GM19468 (cell line): ENCODE results near the gene AMN.

Source experiments
- ATAC-seq: cut with Tn5 transposase; IDR thresholded peaks from one replicate; pipeline ENCODE4 v1.9.1; 2021; ENCODE audit warnings: mild to moderate bottlenecking, moderate library complexity, moderate number of reproducible peaks; ENCODE audit not compliant: unreplicated experiment; ENCODE audit errors: extremely low read depth

The AMN gene

DNA sequence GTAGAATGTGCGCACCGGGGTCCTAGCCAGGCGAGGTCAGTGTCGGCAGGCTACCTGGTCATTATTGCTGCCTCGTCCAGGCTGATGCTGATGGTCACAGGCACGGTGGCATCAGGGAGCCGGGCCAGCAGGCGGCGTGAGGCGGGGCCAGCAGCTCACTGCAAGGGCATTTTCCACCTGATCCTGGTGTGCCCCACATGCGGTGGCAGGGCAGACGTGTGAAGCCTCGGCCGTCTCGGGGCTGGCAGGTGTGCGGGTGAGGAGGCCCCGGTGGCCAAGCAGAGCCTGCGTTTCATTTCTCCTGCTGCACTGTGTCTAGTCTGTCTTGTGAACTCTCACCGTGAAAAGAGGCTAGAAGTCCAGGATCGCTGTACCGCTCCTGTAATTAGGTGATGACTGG is 12.0 kb upstream of the AMN start:
- no peak for ATAC-seq

DNA sequence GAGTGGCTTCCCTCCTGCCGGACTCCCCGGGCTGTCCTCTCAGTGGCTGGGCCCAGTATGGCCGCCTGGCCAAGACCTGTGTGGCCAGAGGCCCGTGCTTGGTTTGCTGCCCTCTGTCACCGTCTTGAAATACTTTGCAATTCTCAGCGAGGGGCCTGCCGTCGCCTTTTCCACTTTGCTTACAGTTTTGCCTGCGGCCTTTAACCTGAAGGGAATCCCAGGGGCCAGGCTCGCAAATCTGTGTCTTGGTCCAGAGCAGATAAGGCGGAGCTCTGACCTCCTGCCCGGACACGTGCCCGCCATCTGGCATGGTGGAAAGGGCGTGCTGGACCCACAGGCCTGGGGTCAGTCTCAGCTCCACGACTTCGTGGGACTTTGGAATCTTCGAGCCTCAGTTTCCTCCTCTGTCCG is 10.9 kb upstream of the AMN start:
- no peak for ATAC-seq

DNA sequence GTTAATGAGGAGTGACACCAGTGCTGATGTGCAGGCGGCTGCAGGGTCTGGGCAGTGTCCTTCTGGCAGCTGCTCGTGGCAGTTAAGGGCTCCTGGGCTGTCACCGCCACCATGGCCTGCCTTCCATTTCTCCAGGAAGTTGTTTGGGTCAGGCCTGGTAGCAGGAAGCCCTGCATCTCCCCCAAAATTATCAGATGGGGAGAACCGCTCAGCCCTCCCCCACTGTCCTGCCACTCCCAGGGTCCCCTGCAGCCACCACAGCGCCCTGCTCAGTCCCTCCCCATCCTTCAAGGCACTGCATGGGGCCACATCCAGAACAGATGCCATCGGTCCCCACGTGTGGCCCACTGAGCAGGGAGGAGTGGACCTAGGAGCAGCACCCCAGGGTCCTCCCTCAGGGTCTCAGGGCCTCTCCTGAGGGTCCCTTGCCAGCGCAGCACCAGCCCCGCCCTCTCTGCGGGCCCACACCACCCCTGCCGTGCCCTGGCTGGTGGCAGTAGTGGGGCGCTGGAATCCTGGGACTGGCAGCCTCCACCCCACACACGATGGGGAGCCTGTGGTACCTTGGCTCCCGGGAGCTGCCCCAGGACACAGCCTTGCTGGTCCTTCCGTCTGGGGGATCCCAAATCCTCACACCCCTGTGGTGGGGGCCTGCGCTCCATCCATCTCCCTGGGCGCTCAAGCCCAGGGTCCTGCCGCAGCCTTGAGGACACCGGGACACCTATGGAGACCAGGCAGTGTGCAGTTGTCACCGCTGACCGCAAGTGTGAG is 10.3 kb upstream of the AMN start:
- ATAC-seq = no peak

DNA sequence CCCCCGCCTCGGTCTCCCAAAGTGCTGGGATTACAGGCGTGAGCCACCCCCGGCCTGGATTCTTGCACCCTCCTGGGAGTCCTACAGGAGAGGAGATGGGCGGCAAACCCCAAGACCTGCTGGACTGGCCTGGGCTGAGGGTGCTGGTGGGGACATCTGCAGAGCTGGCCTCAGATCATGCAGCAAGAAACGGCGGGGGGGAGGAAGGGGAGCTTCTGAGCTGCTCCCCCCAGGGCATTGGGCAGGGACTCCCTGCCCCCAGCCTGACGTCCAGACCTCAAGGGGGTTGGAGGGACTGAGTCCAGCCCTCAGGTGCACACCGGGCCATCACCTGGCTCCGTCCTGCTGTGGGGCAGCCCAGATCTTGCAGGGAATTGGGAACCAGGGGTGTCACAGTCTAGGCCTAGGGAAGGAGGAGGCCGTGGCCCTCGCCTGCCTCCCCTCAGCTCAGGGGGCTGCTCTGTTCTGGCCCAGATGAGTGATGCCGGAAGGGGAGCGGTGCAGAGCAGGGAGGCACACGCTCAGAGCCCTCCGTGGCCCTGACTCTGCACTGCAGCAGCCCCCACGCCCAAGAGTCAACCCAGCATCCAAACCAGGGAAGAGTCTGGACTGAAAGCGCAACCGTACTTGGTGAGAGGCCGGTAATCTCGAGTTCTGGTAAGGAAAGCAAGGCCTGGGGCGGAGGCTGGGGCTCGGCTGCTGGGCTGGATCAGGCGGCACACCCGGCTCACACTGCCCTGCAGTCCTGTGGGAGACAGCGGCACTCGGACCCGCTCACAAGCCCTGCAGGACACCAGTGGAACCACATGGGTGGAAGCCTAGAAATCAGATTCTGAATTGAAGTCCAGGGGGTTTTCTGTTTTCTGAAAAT is 8.9 kb upstream of the AMN start:
- no peak for ATAC-seq

DNA sequence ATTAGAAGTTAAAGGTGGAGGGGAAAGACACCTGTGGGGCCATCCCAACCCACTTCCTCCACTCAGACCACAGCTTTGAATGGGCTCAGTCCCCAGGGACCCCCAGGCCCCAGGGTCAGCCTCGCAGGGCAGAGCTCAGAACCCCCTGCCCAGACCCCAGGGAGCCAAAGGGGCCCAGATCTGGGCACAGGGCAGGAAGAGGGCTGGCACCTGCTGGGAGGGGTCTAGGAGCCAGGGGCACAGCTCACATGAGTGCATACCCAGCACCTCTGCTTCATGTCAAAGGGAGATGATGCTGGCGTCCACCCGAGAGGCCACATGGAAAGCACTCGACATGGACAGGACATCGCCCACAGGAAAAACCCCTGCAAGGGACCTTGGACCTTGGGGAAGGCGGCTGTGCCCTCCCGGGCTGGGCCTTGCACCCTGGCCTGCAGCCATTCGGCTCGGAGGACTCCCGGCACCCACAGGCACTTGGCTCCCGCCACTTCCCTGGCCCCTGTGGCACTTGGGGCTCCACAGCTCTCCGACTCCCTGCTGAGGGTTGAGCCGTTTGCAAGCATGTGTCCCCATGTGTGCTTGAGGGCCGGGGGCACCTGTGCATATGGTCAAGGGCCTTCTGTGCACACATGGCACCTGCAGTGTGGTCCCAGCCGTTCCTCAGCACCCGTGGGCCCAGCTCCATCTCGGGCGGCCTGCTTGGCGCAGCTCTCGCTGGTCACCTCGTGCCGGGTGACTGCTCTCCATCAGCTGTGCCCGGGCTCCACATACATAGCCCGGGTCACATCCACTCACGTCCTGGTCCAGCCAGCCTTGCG is 7.8 kb upstream of the AMN start:
- no peak for ATAC-seq

DNA sequence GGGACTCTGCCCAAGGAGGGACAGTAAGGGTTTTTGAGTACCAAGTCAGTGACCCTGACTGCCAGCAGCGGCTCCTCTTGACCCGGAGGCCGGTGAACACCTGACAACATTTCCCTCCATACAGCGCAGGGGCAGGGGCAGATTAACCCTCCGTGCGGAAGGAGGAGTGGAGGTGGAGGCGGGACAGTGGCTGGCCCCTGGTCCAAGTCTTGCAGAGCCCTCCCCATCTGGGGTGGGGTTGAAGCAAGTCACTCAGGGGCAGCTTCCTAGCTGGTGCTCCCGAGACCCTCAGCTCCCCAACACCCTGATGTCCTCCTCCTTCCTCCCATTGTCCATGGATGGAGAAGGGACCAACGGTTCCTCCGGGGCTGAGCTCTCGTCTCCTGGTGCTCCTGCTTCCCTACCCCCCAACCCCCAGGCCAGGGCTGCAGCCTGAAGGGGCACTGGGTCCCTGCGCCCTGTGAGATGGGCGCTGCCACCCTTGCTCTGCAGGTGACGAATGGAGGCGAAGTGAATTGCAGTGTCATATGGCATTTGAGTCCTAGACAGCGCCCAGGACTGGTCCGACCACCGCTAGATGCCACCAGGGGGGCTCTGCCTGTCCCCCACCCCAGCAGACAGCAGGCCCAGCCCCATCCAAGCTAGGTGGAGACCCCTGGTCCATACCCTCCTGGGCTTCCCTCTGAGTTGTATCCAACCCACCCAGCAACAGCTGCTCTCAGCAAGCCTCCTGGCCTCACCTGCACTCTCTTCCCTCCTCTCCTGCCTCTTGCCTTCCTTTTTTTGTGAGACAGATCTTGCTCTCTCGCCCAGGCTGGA is 7.0 kb upstream of the AMN start:
- no peak for ATAC-seq

DNA sequence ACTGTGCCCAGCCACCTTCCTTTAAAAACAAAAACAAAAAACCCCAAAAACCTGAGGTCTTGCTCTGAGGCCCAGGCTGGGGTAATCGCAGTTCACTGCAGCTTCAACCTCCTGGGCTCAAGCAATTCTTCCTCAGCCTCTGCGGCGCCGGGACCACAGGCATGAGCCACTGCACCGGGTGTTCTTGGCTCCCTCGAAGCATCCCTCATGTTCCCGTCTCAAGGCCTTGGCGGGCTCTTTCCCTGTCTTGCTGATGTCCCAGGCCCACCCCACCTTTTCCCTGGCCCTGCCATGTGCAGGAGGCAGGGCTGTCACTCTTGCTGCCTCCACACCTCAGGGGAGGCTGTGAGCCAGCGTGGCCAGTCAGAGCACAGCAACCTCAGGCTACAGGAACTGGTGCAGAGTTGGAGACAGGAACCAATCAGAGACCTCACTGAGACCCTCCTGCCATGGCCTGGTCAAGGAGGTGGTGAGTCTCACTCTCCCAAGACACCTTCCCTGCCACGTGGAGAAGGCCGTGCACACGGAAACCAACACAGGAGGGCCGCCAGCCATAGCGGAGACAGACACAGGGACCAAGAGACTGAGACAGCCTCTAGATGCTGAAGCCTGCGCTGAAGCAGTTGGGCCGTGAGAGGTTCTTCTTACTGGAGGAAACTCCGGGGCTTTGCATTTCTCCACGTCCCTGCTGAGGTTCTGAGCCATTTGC is 6.0 kb upstream of the AMN start:
- no peak for ATAC-seq

DNA sequence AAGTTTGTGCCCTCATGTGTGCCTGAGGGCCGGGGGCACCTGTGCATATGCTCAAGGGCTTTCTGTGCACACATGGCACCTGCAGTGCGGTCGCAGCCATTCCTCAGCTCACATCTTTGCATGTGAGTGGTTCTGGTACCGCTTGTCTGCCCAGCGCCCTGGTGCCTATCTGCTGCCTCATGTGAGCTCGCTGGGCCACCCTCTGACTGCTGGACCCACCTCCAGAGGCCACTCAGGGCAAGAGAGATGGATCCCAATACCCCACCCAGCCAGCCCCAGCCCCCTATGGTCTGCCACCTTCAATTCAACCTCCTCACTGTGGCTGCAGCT is 5.4 kb upstream of the AMN start:
- ATAC-seq = no peak

DNA sequence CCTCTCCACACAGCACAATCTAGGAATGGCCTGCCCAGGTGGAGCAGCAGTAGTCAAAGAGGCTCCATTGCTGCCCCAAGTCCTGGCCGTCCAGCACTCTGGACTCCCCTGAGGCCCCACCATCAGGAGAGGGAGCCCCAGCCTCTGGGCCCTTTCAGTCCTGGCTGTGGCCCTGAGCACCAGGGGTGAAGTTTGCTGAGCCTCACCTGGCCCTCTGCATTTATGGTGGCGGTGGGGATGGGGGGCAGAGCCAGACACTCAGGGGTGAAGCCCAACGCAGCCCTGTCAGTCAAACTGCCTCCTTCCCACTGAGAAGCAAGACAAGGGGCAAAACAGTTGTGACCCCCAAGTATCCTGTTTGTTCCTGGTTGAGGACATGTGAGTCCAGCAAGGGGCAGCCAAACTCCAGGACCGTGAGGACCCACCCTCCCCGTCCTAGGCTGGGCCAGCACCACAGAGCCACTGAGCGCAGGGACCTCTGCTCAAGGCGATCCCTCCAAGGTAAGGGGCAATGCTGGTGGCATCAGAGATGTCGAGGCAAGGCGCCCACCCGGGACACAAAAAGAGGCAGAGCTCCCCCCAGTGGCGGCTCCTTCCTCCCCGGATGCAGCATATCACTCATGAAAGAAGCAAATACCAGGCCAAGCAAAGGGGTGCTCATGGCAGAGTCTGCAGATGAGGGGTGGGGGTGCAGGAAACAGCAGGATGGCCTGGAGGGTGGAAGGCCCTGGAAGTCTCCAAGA is 4.8 kb upstream of the AMN start:
- ATAC-seq = no peak

DNA sequence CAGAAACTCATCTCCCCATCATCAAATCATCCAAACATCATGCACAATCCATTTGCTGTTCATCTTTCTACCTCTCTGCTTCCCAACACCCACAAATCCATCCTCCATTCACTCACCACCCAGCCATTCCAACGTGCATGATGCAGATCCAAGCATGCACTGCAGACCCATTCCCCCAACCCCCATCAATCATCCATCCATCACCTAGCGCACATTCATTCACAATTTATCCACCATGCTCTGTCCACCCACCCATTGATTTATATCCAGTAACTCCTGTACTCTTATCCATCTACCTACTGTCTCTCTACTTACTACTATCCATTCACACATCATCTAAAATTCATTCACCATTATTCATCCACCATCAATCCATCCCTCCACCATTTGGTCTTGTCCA is 4.0 kb upstream of the AMN start:
- ATAC-seq = no peak

DNA sequence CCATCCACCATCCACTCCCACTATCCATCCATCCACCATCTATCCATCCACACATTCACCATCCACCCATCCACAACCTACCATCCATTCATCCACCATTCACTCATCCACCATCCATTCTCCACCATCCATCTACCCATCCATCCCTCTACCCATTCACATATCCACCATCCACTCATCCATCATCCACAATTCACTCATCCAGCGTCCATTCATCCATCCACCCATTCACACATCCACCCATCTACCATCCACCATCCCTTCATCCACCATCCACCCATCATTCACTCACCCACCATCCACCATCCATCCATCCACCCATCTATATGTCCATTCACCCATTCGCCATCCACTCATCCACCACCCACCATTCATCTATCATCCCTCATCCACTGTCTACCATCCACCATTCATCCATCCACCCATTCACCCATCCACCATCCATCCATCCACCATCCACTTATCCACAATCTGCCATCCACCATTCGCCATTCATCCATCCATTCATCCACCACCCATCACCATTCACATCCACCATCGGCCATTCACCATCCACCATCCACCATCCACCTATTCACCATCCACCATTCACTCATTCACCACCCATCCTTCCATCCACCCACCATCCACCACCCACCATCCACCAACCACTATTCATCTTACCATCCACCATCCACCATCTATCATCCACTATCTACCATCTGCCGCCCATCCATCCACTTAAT is 2.0 kb upstream of the AMN start:
- no peak for ATAC-seq

DNA sequence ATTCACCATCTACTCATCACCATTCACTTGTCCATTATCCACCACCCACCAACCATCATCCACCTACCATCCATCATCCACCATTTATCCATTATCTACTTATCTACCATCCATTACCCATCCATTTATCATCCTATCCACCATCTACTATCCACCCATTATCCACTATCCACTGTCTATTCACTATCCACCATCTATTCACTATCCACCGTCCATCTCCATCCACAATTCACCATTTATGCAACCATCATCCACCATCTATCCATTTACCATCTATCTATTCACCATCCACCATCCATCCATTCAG is 1.5 kb upstream of the AMN start:
- ATAC-seq = no peak

DNA sequence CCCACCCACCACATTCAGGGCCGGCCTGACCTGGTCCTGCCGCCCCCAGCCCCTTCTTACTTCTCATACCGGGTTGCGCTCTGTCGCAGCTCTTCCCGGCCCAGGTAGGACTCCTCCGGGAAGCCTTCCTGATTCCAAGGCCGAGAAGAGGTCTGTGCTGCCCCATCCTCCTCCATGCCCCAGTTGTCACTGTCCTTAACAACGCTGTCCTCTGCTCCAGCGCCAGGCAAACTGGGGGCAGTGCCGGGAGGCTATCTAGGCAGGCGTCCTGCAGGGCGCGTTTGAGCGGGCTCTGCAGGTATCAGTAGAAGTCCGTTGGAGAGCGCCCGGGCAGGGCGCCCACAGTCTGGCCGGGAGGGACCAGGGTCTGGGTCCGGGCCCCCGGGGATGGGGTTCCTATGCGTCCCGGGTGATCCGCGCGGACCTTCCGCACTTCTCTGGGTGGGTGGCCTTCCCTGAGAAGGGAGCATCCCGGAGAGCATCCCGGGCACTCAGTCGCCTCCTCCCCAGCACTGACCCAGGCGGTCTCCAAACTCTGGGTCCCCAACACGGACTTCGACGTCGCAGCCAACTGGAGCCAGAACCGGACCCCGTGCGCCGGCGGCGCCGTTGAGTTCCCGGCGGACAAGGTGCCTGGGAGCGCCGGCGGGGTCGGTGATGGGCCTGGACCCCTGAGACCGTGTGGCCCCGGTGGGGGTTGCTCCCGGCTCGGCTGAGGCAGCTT is 900 bp downstream of the AMN start:
- no peak for ATAC-seq

DNA sequence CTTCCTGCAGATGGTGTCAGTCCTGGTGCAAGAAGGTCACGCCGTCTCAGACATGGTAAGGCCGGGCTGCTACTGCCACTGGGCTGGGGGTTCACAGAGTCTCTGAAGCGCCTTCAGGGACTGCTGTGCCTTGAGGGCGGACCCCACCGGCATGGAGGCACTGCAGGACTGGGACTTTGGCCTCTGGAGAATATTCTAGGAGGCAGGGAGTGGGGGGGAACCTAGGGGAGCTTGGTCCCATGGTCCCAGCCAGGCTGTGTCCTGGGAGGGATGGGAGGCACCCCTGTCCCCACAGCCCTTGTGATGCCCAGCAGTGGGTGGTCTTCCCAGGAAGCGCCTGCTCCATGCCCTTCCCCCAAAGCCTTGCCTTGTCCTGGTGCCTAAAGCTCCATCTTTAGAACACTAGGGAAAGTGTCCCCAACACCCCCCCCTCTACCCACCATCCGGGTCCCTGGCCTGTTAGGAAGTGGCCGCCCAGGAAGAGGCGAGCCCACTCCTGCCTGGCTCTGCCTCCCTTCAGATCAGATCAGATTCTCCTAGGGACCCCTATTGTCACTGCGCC is 1.5 kb downstream of the AMN start:
- no peak for ATAC-seq

DNA sequence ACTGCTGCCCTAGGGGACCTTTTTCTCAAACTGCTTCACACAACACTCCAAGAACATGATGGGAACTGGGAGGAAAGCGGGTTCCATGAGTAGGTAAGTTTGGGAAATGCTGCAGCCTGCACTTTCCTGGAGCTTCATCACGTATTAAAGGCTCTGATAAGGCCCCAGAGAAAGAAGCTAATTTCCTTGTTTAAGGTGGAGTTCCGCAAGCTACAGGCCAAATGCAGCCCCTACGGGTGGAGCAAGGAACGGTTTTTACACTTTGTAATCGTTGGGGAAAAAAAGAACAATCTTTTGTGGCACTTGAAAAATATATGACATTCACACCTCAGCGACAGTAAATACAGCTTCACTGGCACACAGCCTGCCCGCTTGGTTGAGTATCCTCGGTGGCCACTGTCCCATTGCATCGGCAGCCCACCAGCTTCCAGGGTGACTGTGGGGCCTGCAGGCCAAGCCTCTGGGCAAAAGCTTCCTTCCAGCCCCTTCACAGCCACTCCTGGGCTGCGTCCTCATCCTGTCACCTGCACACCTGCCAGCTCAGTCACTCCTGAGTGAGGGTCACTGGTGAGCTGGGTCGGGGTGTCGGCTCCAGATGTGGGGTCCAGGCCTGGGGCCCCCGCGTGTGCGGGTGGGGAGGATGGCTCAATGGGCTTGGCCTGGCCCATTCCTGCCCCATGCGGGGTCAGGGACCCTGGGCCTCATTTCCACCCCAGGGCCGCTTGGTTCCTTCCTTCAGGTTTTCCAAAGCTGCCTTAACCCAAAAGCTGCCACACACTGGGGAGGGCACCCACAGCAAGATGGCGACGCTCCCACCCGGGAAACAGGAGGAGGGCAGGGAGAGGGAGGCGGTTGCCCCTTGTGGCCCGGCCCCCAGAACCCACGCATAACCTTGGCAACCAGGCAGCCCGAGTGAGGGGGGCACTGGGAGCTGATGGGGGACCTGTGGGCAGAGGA is 2.4 kb downstream of the AMN start:
- no peak for ATAC-seq

DNA sequence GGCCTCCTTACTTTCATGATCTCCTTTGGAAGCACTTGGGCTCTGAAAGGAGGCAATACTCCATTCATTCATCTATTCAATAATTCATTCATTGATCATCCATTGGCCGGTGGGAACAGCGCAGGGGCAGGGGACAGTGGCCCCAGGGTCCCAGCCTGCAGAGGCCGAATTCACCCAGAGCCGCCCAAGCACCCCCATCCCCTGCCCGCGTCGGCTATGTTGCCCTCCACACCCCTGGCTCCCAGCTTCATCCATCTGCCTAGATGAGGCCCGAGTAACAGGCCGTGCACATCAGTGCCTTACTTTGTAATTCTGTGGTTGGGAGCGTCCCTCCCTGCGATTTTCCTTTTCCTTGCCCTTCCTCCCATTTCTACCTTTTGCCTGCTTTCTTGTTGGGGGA is 3.2 kb downstream of the AMN start:
- no peak for ATAC-seq
